Subcutaneous adipose tissue (tissue), 4 donors: ENCODE results near the gene EXOC6B. TPM values are rescaled to one million over a fixed set of nuclear protein-coding genes. Genes with fewer than 3 reads are reported as not detected.

Experiments used
- CTCF ChIP-seq: fragments of 450-650 bp; IDR thresholded peaks from one replicate; pipeline ENCODE4 v1.5.1; 2016; ENCODE audit warnings: low read depth, mild to moderate bottlenecking, control low read depth, antibody characterized with exemption, moderate library complexity
- total RNA-seq, 4 donors: library from RNA; depleted of rRNA; stranded (reverse); fragments of >200 nt; gene quantifications; one replicate each; pipeline ENCODE4 v1.1.0, GENCODE V29; 2016

The EXOC6B gene
- total RNA-seq: 10 to 100 TPM; 33.9 to 40.5 (median 38.9) TPM

DNA sequence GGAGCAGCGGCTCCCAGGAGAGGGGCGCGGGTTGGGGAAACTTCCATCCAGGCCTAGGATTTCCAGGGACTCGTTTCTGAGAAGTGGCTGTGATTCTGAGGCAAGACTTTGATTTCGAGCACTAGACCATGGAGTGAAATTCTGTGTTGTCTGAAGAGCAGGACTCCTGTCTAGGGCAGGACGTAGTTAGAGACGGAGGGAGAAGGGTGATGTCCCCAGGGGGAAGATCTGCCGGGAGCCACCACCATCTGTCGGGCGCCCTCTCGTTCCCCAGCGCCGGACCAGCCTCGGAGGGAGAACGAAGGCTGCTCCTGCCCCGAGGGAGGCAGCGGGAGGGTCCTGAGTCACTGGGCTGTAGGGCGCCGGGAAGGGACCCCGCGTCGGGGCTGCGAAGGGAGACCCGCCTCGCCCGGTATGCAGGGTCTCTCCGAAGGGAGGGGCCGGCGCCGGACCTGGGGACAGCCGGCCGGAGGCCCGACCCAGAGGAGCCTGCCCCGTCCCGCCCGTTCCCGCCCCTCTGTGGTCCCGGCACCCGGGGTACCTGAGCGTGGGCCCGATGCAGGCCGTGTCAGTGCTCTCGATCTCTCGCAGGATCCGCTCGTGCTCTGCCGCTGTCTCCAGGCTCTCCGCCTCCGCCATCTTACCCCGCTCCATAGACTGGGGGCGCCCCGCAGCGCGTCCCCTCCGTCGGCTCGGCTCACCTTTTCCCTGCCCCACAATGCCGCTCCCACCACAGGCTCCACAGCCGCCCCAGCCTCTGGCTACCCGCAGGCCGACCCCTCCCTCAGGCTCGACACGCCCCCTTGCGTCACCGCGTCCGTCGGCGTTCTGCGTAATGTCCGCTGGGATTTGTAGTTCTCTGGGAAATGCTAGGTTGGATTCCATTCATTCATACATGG, at the start of gene EXOC6B:
Gene EXOC6B (minus strand): TSS at position 777 of the 899 bp plus-strand sequence.
- TF ChIP-seq CTCF: no peak

DNA sequence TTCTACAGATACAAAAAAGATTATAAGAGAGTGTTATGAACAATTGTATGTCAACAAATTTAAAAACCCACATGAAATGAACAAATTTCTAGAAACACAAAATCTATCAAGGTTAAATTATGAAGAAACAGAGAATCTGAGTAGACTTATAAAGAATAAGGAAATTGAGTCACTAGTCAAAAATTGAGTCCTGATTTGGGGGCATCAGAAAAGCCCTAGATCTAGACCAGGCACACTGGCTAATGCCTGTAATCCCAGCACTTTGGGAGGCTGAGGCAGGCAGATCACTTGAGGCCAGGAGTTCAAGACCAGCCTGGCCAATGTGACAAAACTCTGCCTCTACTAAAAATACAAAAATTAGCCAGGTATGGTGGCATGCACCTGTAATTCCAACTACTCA, 46.0 kb upstream of the EXOC6B start:
- no peak for TF ChIP-seq CTCF

DNA sequence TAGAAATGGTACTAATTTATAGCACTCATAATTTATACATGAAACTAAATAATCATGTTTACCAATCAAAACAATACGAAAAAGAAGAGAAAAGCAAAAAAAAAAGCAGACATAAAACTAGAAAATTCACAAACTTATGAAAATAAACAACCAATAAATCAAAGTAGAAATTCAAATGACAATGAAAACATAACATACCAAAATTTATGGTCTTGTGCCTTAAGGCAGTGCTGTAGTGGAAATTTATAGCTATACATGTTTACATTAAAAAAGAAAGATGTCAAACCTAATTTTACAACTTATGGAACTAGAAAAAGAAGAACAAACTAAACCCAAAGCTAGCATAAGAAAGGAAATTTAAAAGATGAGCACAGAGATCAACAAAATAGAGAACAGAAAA, 45.2 kb upstream of the EXOC6B start:
- TF ChIP-seq CTCF: no peak

- TF ChIP-seq CTCF: no peak
These were observed 38.7 kb upstream of the EXOC6B start for GRCh38 chr2:72864500-72864899.

- no peak for TF ChIP-seq CTCF
These were observed 37.2 kb upstream of the EXOC6B start for GRCh38 chr2:72863046-72863445.

GRCh38 chr2:72862239-72862988, 36.6 kb upstream of the EXOC6B start:
- no peak for TF ChIP-seq CTCF

GRCh38 chr2:72859831-72860262, 34.0 kb upstream of the EXOC6B start:
- no peak for TF ChIP-seq CTCF
